Activated CD8-positive, alpha-beta memory T cell treated with anti-CD3 and anti-CD28 coated beads for 4 hours (primary cell): ENCODE results near the gene WDR36.

Experiments
- DNase-seq, 2 donors: peaks; one replicate each; pipeline ENCODE4 v3.0.0-alpha.2; 2020; ENCODE audit warnings: low read depth in 2 of 2

Gene WDR36

GRCh38 chr5:111092062-111092853, at the start of gene WDR36:
Gene WDR36, plus strand, starts transcription at chr5:111092348. Its CDS starts 109 bp downstream, at chr5:111092457.
- DNase-seq = peak; percentile 75 to 82

DNA sequence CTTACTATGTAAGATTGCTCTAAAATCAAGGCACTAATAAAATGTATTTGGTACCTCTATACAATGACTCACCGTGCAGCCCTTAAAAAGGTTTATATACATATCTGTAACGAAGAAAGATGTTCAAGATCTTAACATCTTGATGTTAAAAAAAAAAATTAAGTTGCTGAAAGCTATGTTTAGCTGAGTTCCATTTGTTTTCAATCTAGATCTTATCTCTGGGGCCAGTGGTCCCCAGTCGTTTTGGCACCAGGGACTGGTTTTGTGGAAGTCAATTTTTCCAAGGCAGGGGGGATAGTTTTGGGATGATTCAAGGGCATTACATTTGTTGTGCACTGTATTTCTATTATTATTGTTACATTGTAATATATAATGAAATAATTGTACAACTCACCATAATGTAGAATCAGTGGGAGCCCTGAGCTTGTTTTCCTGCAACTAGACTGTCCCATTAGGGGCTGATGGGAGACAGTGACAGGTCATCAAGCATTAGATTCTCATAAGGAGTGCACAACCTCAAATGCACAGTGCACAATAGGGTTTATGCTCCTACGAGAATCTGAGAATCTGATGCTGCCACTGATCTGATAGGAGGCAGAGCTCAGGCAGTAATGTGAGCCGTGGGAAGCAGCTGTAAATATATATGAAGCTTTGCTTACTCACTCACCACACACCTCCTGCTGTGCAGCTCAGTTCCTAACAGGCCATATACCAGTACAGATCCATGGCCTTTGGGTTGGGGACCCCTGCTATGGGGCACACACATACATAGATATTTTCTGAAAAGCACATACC, 48.2 kb upstream of the WDR36 start:
- no peak for DNase-seq

GRCh38 chr5:111058064-111058463, 34.1 kb upstream of the WDR36 start:
- no peak for DNase-seq

DNA sequence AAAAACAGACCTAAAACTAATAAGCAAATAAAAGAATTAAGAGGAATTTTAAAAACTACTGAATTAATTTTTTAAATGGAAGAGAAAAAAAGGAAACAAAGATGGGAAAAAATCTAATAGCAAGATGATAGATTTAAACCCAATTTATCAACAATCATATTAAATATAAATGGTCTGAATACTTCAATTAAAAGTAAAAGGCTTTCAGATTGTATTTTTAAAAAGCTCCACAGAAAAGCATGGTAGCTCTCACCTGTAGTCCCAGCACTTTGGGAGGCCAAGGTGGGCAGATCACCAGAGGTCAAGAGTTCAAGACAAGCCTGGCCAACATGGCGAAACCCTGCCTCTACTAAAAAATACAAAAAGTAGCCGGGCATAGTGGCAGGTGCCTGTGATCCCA, 32.0 kb upstream of the WDR36 start:
- DNase-seq = no peak

- DNase-seq = no peak
These were observed 30.5 kb upstream of the WDR36 start for GRCh38 chr5:111061618-111062017.

- DNase-seq = no peak
These were observed 28.3 kb upstream of the WDR36 start for GRCh38 chr5:111063709-111064322.

GRCh38 chr5:111066261-111066938, 25.7 kb upstream of the WDR36 start:
- no peak for DNase-seq

GRCh38 chr5:111068213-111068612, 23.9 kb upstream of the WDR36 start:
- DNase-seq = no peak

- DNase-seq = no peak
These were observed 22.3 kb upstream of the WDR36 start for GRCh38 chr5:111069839-111070238.

GRCh38 chr5:111070272-111071134, 21.6 kb upstream of the WDR36 start:
- DNase-seq = peak in 1 of 2 donors; percentile 3

DNA sequence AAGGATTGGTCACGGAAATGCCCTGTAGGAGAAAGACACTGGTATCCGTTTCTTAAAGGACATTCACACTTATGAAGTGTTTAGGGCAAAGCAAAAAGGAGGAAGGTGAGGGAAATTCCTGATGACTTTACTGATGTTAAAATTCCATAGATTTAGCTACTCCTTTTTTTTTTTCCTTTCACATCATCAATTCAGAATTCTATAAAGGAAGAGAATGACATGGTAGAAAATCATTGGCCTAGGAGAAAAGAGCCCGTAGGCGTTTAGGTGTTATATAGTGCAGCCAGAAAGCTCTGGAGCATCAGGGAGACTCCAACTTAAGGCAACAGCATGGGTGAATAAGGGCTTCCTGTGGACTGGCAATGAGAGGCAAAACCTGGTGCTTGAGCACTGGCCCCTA, 20.7 kb upstream of the WDR36 start, which contains the start of gene TSLP:
Gene TSLP (plus strand): TSS at position 301 of the 400 bp plus-strand sequence. CDS start 178 bp downstream, outside the sequence.
- no peak for DNase-seq

DNA sequence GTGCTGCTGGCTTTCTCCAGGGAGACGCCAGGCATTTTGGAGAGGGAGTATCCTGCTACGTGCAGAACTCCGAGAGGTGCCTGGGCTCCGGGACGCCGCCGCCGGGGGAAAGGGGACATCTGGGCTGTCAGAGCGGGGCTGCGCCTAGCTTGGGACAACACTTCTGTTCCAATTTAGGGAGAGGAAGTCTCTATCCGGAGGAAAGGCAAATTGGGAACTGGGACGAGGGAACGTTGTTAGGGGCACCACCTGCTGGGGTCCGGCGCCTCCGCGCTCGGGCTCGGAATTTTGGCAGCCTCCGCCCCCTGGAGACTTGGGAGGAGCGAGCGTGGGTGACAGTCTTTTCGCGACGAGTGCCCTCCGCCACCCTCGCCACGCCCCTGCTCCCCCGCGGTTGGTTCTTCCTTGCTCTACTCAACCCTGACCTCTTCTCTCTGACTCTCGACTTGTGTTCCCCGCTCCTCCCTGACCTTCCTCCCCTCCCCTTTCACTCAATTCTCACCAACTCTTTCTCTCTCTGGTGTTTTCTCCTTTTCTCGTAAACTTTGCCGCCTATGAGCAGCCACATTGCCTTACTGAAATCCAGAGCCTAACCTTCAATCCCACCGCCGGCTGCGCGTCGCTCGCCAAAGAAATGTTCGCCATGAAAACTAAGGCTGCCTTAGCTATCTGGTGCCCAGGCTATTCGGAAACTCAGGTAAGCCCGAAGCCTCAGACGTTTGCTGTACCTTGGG, 19.0 kb upstream of the WDR36 start:
- peak; percentile 33 to 47 for DNase-seq

GRCh38 chr5:111074244-111074643, 17.9 kb upstream of the WDR36 start:
- DNase-seq = no peak

- DNase-seq = no peak
These were observed 16.6 kb upstream of the WDR36 start for GRCh38 chr5:111075520-111075919.

DNA sequence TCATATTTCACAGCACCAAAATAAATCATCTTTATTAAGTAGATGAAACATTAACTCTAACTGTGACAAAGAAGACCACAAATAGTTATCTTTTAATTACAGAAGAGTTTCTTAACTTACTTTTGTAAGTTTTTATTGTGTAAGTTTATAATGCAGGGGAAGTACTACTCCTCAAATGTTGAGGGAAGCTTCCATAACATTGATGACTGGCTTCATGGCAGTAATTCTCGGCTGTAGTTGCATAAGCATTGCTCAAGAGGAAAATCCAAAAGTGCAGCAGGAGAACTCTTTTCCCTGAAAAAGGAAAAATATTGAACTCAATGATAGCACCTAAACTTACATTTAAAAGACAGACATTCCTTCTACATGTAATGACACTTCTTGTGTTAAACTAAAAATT, 16.1 kb upstream of the WDR36 start:
- no peak for DNase-seq

GRCh38 chr5:111077678-111078077, 14.5 kb upstream of the WDR36 start:
- DNase-seq = no peak

GRCh38 chr5:111079846-111080245, 12.3 kb upstream of the WDR36 start:
- DNase-seq = no peak

DNA sequence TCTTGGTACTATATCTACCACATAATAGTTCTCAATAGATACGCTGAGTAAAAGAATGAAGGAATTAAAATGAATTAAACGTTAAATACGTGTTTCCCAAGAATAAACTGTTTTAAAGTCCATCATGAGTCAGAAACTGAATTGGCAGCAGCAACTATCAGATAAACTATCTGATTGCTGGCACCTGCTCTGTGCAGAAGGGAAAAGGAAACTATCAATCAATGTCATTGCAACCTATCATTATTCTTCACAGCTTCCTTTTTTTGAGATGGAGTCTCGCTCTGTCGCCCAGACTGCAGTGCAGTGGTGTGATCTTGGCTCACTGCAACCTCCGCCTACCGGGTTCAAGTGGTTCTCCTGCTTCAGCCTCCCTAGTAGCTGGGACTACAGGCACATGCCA, 8.8 kb upstream of the WDR36 start:
- no peak for DNase-seq

GRCh38 chr5:111095982-111096381, 3.8 kb downstream of the WDR36 start:
- no peak for DNase-seq
